Activated CD4-positive, alpha-beta T cell treated with anti-CD3 and anti-CD28 coated beads, Interleukin-2, amount 10 ng/mL, durations not matched to agents 24 days and 14 days (primary cell): ENCODE data around the gene UBE2U. TPM values are rescaled to one million over a fixed set of nuclear protein-coding genes. Genes with fewer than 3 reads are reported as not detected.

ENCODE experiments used
- DNase-seq: peaks from one replicate; pipeline ENCODE4 v3.0.0; 2022
- H3K27ac Mint-ChIP-seq: one replicate; pipeline ENCODE4 v1.8.0; 2022; ENCODE audit warnings: mild to moderate bottlenecking, mixed read lengths
- H3K27me3 Mint-ChIP-seq: one replicate; pipeline ENCODE4 v1.8.0; 2022; ENCODE audit warnings: mixed read lengths
- H3K36me3 Mint-ChIP-seq: one replicate; pipeline ENCODE4 v1.8.0; 2022; ENCODE audit warnings: low read depth, mild to moderate bottlenecking, mixed read lengths
- H3K4me1 Mint-ChIP-seq: one replicate; pipeline ENCODE4 v1.8.0; 2021; ENCODE audit warnings: mixed read lengths
- H3K4me3 Mint-ChIP-seq: one replicate; pipeline ENCODE4 v1.8.0; 2022; ENCODE audit warnings: mild to moderate bottlenecking, moderate library complexity, mixed read lengths
- H3K9me3 Mint-ChIP-seq: one replicate; pipeline ENCODE4 v1.8.0; 2021; ENCODE audit warnings: mixed read lengths
- intact Hi-C: fragments of 100-400 bp; cut with micrococcal nuclease; formaldehyde crosslinking; loops from one replicate; pipeline ENCODE4 v1.15.1; 2023
- total RNA-seq: library from RNA; stranded (reverse); gene quantifications from 2 replicates; pipeline ENCODE4 v1.2.3, GENCODE V29; 2022

The UBE2U gene
- total RNA-seq, 1 donor from 2014 or later, result not detected

- DNase-seq, result no peak
- Mint-ChIP-seq H3K4me1 (no peaks in the 10 kb centered on the region), H3K27ac (no peak overlapping the region), H3K27me3 (peaks cover 12% of the 10 kb centered on the region), H3K4me3 (no peak overlapping the region), H3K9me3 (no peaks in the 10 kb centered on the region), H3K36me3 (no peaks in the 10 kb centered on the region)
- intact Hi-C loops, result no loop called here
Observed at GRCh38 chr1:64296459-64296858, 93.0 kb downstream of the UBE2U start.

- DNase-seq, result no peak
- Mint-ChIP-seq H3K36me3 (no peaks in the 10 kb centered on the region), H3K4me1 (no peaks in the 10 kb centered on the region), H3K4me3 (no peak overlapping the region), H3K27ac (no peak overlapping the region), H3K9me3 (no peaks in the 10 kb centered on the region), H3K27me3 (peaks cover 10% of the 10 kb centered on the region)
- intact Hi-C loops, result no loop called here
Observed at GRCh38 chr1:64302194-64302593, 98.8 kb downstream of the UBE2U start.

- Mint-ChIP-seq H3K4me1 (no peaks in the 10 kb centered on the region), H3K36me3 (no peaks in the 10 kb centered on the region), H3K4me3 (no peak overlapping the region), H3K27ac (no peak overlapping the region), H3K9me3 (no peaks in the 10 kb centered on the region), H3K27me3 (peaks cover 10% of the 10 kb centered on the region)
- intact Hi-C loops, result no loop called here
- no peak for DNase-seq
Observed at GRCh38 chr1:64302971-64303370, 99.5 kb downstream of the UBE2U start.

GRCh38 chr1:64304823-64305222, 101.4 kb downstream of the UBE2U start:
- no peaks in the 10 kb centered on the region for H3K9me3 Mint-ChIP-seq
- no peaks in the 10 kb centered on the region for H3K36me3 Mint-ChIP-seq

GRCh38 chr1:64308866-64309265, 105.4 kb downstream of the UBE2U start:
- no peaks in the 10 kb centered on the region for H3K9me3 Mint-ChIP-seq
- H3K27me3 Mint-ChIP-seq, result no peaks in the 10 kb centered on the region
- H3K27ac Mint-ChIP-seq, result no peak overlapping the region
- no peak for DNase-seq
- no peaks in the 10 kb centered on the region for H3K36me3 Mint-ChIP-seq
- intact Hi-C loops, result no loop called here
- no peaks in the 10 kb centered on the region for H3K4me1 Mint-ChIP-seq
- no peak overlapping the region for H3K4me3 Mint-ChIP-seq

More at GRCh38 chr1:64304823-64305222, 101.4 kb downstream of the UBE2U start:
- intact Hi-C loops, result no loop called here
- Mint-ChIP-seq H3K4me1 (no peaks in the 10 kb centered on the region), H3K4me3 (no peak overlapping the region), H3K27ac (no peak overlapping the region), H3K27me3 (peaks cover 6% of the 10 kb centered on the region)
- no peak for DNase-seq

GRCh38 chr1:64309431-64309831, 106.0 kb downstream of the UBE2U start:
- Mint-ChIP-seq H3K36me3 (no peaks in the 10 kb centered on the region), H3K4me3 (no peak overlapping the region), H3K4me1 (no peaks in the 10 kb centered on the region), H3K27ac (no peak overlapping the region), H3K27me3 (no peaks in the 10 kb centered on the region), H3K9me3 (no peaks in the 10 kb centered on the region)
- DNase-seq, result no peak
- intact Hi-C loops, result no loop called here

GRCh38 chr1:64310760-64311159, 107.3 kb downstream of the UBE2U start:
- H3K4me3 Mint-ChIP-seq, result no peak overlapping the region
- DNase-seq, result no peak
- intact Hi-C loops, result no loop called here
- H3K36me3 Mint-ChIP-seq, result no peaks in the 10 kb centered on the region
- no peaks in the 10 kb centered on the region for H3K4me1 Mint-ChIP-seq
- H3K9me3 Mint-ChIP-seq, result no peaks in the 10 kb centered on the region
- no peak overlapping the region for H3K27ac Mint-ChIP-seq
- no peaks in the 10 kb centered on the region for H3K27me3 Mint-ChIP-seq

GRCh38 chr1:64312431-64312830, 109.0 kb downstream of the UBE2U start:
- Mint-ChIP-seq H3K4me3 (no peak overlapping the region), H3K9me3 (no peaks in the 10 kb centered on the region), H3K36me3 (no peaks in the 10 kb centered on the region), H3K27me3 (peaks cover 5% of the 10 kb centered on the region), H3K27ac (no peak overlapping the region), H3K4me1 (no peaks in the 10 kb centered on the region)
- intact Hi-C loops, result no loop called here
- DNase-seq, result no peak

- H3K4me1 Mint-ChIP-seq, result no peaks in the 10 kb centered on the region
Observed at GRCh38 chr1:64315402-64315801, 112.0 kb downstream of the UBE2U start.

More at GRCh38 chr1:64315402-64315801, 112.0 kb downstream of the UBE2U start:
- Mint-ChIP-seq H3K36me3 (no peaks in the 10 kb centered on the region), H3K4me3 (no peak overlapping the region), H3K27ac (no peak overlapping the region), H3K9me3 (no peaks in the 10 kb centered on the region), H3K27me3 (peaks cover 5% of the 10 kb centered on the region)
- intact Hi-C loops, result no loop called here
- DNase-seq, result no peak
